Liver (tissue), 9 donors: ENCODE results near the gene YPEL4. TPM values are rescaled to one million over a fixed set of nuclear protein-coding genes. Genes with fewer than 3 reads are reported as not detected.

Experiments used
- DNase-seq: peaks from one replicate; pipeline ENCODE4 v3.0.0-alpha.2; 2017; ENCODE audit warnings: low spot score
- H3K27ac ChIP-seq, 2 donors: one replicate each; pipeline ENCODE4 v1.7.0; 2013; ENCODE audit warnings: inconsistent platforms in 2 of 2, low read length in 2 of 2, control low read depth in 1 of 2, low read depth in 1 of 2, mild to moderate bottlenecking in 1 of 2
- H3K27me3 ChIP-seq, 4 donors: one replicate each; pipeline versions ENCODE4 v1.6.1 to v1.7.0; 2013; ENCODE audit warnings: low read length in 3 of 4, inconsistent platforms in 1 of 4, mild to moderate bottlenecking in 1 of 4, moderate library complexity in 1 of 4; ENCODE audit not compliant: control insufficient read depth in 4 of 4, insufficient read depth in 4 of 4
- H3K36me3 ChIP-seq, 4 donors: one replicate each; pipeline versions ENCODE4 v1.6.1 to v1.7.0; 2013; ENCODE audit warnings: low read length in 3 of 4, mild to moderate bottlenecking in 3 of 4, low read depth in 1 of 4, moderate library complexity in 1 of 4; ENCODE audit not compliant: control insufficient read depth in 4 of 4, insufficient read depth in 3 of 4
- H3K4me1 ChIP-seq, 4 donors: one replicate each; pipeline versions ENCODE4 v1.6.1 to v1.7.0; 2013; ENCODE audit warnings: low read length in 3 of 4, mild to moderate bottlenecking in 3 of 4, moderate library complexity in 1 of 4; ENCODE audit not compliant: control insufficient read depth in 4 of 4, insufficient read depth in 4 of 4
- H3K4me3 ChIP-seq, 3 donors: one replicate each; pipeline versions ENCODE4 v1.6.1 to v1.7.0; 2013; ENCODE audit warnings: low read length in 3 of 3, control low read depth in 1 of 3, low read depth in 1 of 3, mild to moderate bottlenecking in 1 of 3
- H3K9ac ChIP-seq, 2 donors: one replicate each; pipeline ENCODE4 v1.7.0; 2013; ENCODE audit warnings: low read length in 2 of 2, mild to moderate bottlenecking in 2 of 2, moderate library complexity in 2 of 2, control low read depth in 1 of 2, low read depth in 1 of 2
- H3K9me3 ChIP-seq, 4 donors: one replicate each; pipeline versions ENCODE4 v1.6.1 to v1.7.0; 2013; ENCODE audit warnings: low read length in 3 of 4; ENCODE audit not compliant: control insufficient read depth in 4 of 4
- ATF3 ChIP-seq: IDR thresholded peaks from 2 replicates; pipeline ENCODE4 v1.6.1; 2016; ENCODE audit warnings: antibody characterized with exemption
- EGR1 ChIP-seq, 2 donors: IDR thresholded peaks; 2 replicates each; pipeline ENCODE4 v1.6.1; 2016 to 2018; ENCODE audit warnings: antibody characterized with exemption in 2 of 2, low read depth in 2 of 2
- FOXA1 ChIP-seq: IDR thresholded peaks from 2 replicates; pipeline ENCODE4 v1.6.1; 2016; ENCODE audit warnings: antibody characterized with exemption
- FOXA2 ChIP-seq: IDR thresholded peaks from 2 replicates; pipeline ENCODE4 v1.6.1; 2016; ENCODE audit warnings: antibody characterized with exemption
- GABPA ChIP-seq, 2 donors: IDR thresholded peaks in 1 of 2; conservative IDR thresholded peaks in 1 of 2; 2 replicates each; pipeline ENCODE4 v1.6.1; 2016; ENCODE audit warnings: antibody characterized with exemption in 2 of 2, mild to moderate bottlenecking in 1 of 2, moderate library complexity in 1 of 2
- JUND ChIP-seq, 2 donors: IDR thresholded peaks; 2 replicates each; pipeline ENCODE4 v1.6.1; 2016; ENCODE audit warnings: antibody characterized with exemption in 2 of 2
- MAX ChIP-seq: IDR thresholded peaks from 2 replicates; pipeline ENCODE4 v1.6.1; 2016; ENCODE audit warnings: antibody characterized with exemption
- NR2F2 ChIP-seq: IDR thresholded peaks from 2 replicates; pipeline ENCODE4 v1.6.1; 2016; ENCODE audit warnings: antibody characterized with exemption
- RAD21 ChIP-seq, 2 donors: IDR thresholded peaks; 2 replicates each; pipeline ENCODE4 v1.6.1; 2016; ENCODE audit warnings: antibody characterized with exemption in 2 of 2, mild to moderate bottlenecking in 2 of 2
- REST ChIP-seq: IDR thresholded peaks from 2 replicates; pipeline ENCODE4 v1.6.1; 2016; ENCODE audit warnings: antibody characterized with exemption, mild to moderate bottlenecking
- RXRA ChIP-seq, 2 donors: IDR thresholded peaks; 2 replicates each; pipeline ENCODE4 v1.6.1; 2017 to 2018; ENCODE audit warnings: antibody characterized with exemption in 2 of 2, mild to moderate bottlenecking in 1 of 2
- SP1 ChIP-seq: IDR thresholded peaks from 2 replicates; pipeline ENCODE4 v1.6.1; 2018; ENCODE audit warnings: antibody characterized with exemption, mild to moderate bottlenecking
- TAF1 ChIP-seq: conservative IDR thresholded peaks from 2 replicates; pipeline ENCODE4 v1.6.1; 2016; ENCODE audit warnings: antibody characterized with exemption, mild to moderate bottlenecking
- ZBTB33 ChIP-seq: IDR thresholded peaks from 2 replicates; pipeline ENCODE4 v1.6.1; 2016; ENCODE audit warnings: antibody characterized with exemption
- WGBS: extraction: QIAGEN DNeasy Blood & Tissue Kit; methylation state at CpG from one replicate; pipeline ENCODE4 v1.1.7; 2013; 5-methylcytosine and 5-hydroxymethylcytosine counted together
- polyA plus RNA-seq, 2 donors: library from polyadenylated mRNA; stranded (reverse) in 1 of 2; unstranded in 1 of 2; fragments of 200-250 nt in 1 of 2; fragments of >200 nt in 1 of 2; fragmentation: Nextera tagmentation in 1 of 2; extraction: Ambion mirVana in 1 of 2; gene quantifications; one replicate each; pipeline versions ENCODE4 v1.2.1 to v1.2.3, GENCODE V29; 2013 to 2015
- total RNA-seq, 2 donors: library from RNA; depleted of rRNA; stranded (reverse); fragments of >200 nt; gene quantifications; one replicate each; pipeline ENCODE4 v1.2.3, GENCODE V29; 2014
- TF ChIP-seq, protein P1 (sequence below): fragments of 150-350 bp; IDR thresholded peaks from 2 replicates; pipeline ENCODE4 v1.5.1; 2017; ENCODE audit warnings: improper control_type of control experiment, low read depth, low read length; ENCODE audit not compliant: missing input control
- donor health status: healthy.
- donor health status: healthy.
- donor health status: healthy.
- donor health status: healthy.
- donor health status: healthy.

YPEL4 gene
- total and polyA plus RNA-seq, 4 donors, result 0.08 to 19.9 (median 0.22) TPM

DNA sequence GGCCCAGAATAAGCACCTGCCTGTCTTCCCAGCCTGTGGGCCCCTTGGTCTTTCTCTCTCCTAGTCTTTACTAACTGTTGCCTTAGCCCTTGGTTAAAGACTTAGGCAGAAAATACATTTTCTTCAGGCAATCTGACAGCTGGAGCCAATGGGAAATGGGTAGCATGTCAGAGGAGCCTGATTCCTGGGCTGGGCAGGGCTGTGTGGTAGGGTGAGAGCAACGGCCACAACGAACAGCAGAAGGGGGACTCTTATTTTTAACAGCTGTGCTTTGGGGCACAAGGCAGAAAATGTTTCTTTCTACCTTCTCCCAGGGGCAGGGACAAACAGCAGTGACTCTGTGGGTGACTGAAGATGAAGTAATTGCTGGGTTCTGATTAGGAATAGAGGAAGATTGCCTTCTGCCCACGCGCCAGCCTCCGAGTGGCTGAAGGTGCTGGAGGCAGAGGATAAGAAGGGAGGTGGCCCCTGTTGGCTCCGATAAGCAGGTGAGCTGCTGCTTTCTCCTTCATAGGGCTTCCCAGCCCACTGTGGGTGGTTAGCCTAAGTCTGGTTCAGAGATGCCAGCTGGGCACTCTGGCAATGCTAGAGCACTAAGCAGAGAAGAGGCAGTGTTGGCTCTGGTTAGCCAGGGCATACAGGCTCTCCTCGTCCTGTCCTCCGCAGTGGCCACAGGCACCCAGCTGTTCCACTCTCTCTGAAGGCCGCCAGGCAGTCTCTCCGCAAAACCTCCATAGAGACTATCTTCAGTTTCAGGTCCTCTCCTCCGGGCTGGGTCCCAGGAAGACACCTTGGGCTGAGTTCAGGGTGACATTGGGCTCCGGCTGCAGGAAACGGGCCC lies 1.5 kb downstream of the YPEL4 start:
- H3K27me3 ChIP-seq, result peaks cover 0 to 7% (median 1%) of the 10 kb centered on the region in 4 donors
- peak; percentile 90 for DNase-seq
- no peak overlapping the region for H3K27ac ChIP-seq
- no peak overlapping the region for H3K9ac ChIP-seq
- H3K36me3 ChIP-seq, result no peaks in the 10 kb centered on the region
- no peaks in the 10 kb centered on the region for H3K9me3 ChIP-seq
- H3K4me3 ChIP-seq, result no peak overlapping the region
- H3K4me1 ChIP-seq, result peaks cover 0 to 18% (median 5%) of the 10 kb centered on the region in 4 donors
- TF ChIP-seq FOXA1 (no peak), GABPA (IDR thresholded peaks at IDR 0.05 in 1 of 2, conservative IDR thresholded peaks at IDR 0.05 in 1 of 2) (no peak), ZBTB33 (no peak), TAF1 (no peak), NR2F2 (no peak), RAD21 (IDR thresholded peaks at IDR 0.05) (no peak), JUND (IDR thresholded peaks at IDR 0.05) (no peak), RXRA (IDR thresholded peaks at IDR 0.05) (no peak)
- TF ChIP-seq, protein P1, sequence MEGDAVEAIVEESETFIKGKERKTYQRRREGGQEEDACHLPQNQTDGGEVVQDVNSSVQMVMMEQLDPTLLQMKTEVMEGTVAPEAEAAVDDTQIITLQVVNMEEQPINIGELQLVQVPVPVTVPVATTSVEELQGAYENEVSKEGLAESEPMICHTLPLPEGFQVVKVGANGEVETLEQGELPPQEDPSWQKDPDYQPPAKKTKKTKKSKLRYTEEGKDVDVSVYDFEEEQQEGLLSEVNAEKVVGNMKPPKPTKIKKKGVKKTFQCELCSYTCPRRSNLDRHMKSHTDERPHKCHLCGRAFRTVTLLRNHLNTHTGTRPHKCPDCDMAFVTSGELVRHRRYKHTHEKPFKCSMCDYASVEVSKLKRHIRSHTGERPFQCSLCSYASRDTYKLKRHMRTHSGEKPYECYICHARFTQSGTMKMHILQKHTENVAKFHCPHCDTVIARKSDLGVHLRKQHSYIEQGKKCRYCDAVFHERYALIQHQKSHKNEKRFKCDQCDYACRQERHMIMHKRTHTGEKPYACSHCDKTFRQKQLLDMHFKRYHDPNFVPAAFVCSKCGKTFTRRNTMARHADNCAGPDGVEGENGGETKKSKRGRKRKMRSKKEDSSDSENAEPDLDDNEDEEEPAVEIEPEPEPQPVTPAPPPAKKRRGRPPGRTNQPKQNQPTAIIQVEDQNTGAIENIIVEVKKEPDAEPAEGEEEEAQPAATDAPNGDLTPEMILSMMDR, result no peak
- WGBS, result 30% methylated on average over 13 of the region's 13 CpGs

GRCh38 chr11:57647372-57647771 lies 2.3 kb downstream of the YPEL4 start:
- TF ChIP-seq FOXA2, result no peak
- no peak for TF ChIP-seq FOXA1
- no peak for TF ChIP-seq ATF3
- no peak for TF ChIP-seq REST
- TF ChIP-seq SP1, result no peak
- TF ChIP-seq GABPA (IDR thresholded peaks at IDR 0.05 in 1 of 2, conservative IDR thresholded peaks at IDR 0.05 in 1 of 2), result no peak
- no peak for TF ChIP-seq MAX
- no peak for TF ChIP-seq EGR1 (IDR thresholded peaks at IDR 0.05; ENCODE audit: low read depth in 2 of 2)
- H3K27ac ChIP-seq, result no peak overlapping the region
- H3K4me3 ChIP-seq, result no peak overlapping the region
- WGBS, result 15% methylated on average over 10 of the region's 10 CpGs
- peaks cover 0 to 18% (median 5%) of the 10 kb centered on the region in 4 donors for H3K4me1 ChIP-seq
- no peak overlapping the region for H3K9ac ChIP-seq
- H3K9me3 ChIP-seq, result no peaks in the 10 kb centered on the region
- DNase-seq, result peak; percentile 47
- no peaks in the 10 kb centered on the region for H3K36me3 ChIP-seq
- H3K27me3 ChIP-seq, result peaks cover 0 to 7% (median 1%) of the 10 kb centered on the region in 4 donors
